GM21737 (cell line): Measurements from ENCODE around the gene CIC.
A peak's percentile ranks its signal among the peaks of the same experiment; 100 is the strongest.

Experiments used
- ATAC-seq: cut with Tn5 transposase; IDR thresholded peaks from one replicate; pipeline ENCODE4 v1.9.1; 2021; ENCODE audit warnings: mild to moderate bottlenecking, moderate library complexity; ENCODE audit not compliant: unreplicated experiment

CIC gene

DNA sequence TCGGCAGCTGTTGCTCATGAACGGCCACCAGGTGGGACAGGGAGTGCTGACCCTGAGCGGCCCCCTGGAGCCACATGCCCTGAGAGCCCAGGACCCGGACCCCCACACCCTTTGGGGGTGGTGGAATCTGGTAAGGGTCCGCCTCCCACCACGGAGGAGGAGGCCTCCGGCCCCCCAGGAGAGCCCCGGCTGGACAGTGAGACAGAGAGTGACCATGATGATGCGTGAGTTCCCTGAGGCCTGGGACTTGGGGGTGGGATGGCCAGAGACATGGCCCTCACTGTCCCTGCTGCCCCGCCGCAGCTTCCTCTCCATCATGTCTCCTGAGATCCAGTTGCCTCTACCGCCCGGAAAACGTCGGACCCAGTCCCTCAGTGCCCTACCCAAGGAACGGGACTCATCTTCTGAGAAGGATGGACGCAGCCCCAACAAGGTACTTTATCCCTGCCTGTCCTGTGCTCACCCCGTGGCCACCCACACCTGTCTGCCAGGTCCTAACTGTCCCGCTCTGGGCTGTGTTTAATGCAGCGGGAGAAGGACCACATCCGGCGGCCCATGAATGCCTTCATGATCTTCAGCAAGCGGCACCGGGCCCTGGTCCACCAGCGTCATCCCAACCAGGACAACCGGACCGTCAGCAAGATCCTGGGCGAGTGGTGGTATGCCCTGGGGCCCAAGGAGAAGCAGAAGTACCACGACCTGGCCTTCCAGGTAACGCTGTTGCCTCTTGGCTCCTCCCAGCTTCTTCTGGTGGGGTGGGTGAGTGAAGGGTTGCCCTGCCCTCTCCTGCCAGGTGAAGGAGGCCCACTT is 18.2 kb downstream of the CIC start:
- ATAC-seq: no peak

GRCh38 chr19:42287827-42288107 is 18.7 kb downstream of the CIC start:
- ATAC-seq: no peak

- no peak for ATAC-seq
These were observed 19.3 kb downstream of the CIC start for GRCh38 chr19:42288387-42288786.

- no peak for ATAC-seq
These were observed 20.0 kb downstream of the CIC start for GRCh38 chr19:42288881-42289555.

- no peak for ATAC-seq
These were observed 20.5 kb downstream of the CIC start for GRCh38 chr19:42289556-42290041.

- no peak for ATAC-seq
These were observed 21.1 kb downstream of the CIC start for GRCh38 chr19:42290136-42290522.

GRCh38 chr19:42290523-42291434 is 21.7 kb downstream of the CIC start:
- ATAC-seq: no peak

- ATAC-seq: no peak
These were observed 22.4 kb downstream of the CIC start for GRCh38 chr19:42291435-42291810.

DNA sequence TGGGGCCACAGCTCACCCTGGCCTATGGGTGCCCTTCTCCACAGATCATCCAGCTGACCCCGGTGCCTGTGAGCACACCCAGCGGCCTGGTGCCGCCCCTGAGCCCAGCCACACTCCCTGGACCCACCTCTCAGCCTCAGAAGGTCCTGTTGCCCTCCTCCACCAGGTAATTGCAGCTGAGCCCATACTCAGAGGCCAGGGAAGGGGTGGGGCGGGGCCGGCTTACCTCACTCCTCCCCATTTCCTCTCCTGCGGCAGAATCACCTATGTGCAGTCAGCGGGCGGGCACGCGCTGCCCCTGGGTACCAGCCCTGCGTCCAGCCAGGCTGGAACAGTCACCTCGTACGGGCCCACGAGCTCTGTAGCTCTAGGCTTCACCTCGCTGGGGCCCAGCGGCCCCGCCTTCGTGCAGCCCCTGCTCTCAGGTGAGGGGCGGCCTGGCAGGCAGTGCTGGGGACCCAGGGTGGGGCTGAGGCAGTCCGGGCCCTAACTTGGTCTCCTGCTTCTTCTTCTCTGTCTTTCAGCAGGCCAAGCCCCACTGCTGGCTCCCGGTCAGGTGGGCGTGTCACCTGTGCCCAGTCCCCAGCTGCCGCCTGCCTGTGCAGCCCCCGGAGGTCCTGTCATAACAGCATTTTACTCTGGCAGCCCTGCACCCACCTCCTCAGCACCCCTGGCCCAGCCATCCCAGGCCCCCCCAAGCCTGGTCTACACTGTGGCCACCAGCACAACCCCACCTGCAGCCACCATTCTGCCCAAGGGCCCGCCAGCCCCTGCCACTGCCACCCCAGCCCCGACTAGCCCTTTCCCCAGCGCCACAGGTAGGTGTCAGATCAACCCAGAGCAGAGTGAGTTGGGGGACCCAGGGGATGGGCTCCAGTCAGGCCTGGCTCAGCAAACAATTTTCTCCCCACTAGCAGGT is 23.2 kb downstream of the CIC start:
- no peak for ATAC-seq

DNA sequence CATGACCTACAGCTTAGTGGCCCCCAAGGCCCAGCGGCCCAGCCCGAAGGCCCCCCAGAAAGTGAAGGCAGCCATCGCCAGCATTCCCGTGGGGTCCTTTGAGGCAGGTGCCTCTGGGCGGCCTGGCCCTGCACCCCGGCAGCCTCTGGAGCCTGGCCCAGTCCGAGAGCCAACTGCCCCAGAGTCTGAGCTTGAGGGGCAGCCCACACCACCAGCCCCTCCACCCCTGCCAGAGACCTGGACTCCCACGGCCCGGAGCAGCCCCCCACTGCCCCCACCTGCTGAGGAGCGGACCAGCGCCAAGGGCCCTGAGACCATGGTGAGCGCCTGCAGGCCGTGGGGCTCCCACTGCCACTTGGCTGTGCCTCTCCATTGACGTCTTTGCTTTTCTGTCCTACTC is 23.9 kb downstream of the CIC start:
- ATAC-seq: no peak

DNA sequence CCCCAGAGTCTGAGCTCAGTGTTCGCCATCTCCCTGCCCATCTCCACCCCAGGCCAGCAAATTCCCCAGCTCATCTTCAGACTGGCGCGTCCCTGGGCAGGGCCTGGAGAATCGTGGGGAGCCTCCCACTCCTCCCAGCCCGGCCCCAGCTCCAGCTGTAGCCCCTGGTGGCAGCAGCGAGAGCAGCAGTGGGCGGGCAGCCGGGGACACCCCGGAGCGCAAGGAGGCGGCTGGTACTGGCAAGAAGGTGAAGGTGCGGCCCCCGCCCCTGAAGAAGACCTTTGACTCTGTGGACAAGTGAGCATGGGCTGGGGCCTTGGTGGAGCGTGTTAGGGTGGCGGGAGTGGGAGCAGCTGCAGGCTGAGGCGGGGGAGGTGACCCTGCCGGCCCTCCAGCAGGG is 24.5 kb downstream of the CIC start:
- ATAC-seq: no peak

GRCh38 chr19:42293948-42294347 is 24.9 kb downstream of the CIC start:
- ATAC-seq: no peak

DNA sequence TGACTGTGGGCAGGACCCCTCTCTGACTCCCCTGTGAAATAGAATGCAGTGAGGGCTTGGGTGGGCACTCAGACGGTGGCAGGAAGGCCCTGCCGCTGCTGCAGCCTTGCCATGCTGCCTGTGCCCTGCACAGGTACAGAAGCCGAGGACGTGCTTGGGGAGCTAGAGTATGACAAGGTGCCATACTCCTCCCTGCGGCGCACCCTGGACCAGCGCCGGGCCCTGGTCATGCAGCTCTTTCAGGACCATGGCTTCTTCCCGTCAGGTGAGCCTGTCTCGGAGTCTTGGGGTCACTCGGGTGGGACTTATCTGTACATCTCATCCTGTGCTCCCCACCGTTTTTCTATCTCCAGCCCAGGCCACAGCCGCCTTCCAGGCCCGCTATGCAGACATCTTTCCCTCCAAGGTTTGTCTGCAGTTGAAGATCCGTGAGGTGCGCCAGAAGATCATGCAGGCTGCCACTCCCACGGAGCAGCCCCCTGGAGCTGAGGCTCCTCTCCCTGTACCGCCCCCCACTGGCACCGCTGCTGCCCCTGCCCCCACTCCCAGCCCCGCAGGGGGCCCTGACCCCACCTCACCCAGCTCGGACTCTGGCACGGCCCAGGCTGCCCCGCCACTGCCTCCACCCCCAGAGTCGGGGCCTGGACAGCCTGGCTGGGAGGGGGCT is 25.6 kb downstream of the CIC start:
- ATAC-seq: no peak

GRCh38 chr19:42295342-42295741 is 26.3 kb downstream of the CIC start:
- ATAC-seq: no peak

DNA sequence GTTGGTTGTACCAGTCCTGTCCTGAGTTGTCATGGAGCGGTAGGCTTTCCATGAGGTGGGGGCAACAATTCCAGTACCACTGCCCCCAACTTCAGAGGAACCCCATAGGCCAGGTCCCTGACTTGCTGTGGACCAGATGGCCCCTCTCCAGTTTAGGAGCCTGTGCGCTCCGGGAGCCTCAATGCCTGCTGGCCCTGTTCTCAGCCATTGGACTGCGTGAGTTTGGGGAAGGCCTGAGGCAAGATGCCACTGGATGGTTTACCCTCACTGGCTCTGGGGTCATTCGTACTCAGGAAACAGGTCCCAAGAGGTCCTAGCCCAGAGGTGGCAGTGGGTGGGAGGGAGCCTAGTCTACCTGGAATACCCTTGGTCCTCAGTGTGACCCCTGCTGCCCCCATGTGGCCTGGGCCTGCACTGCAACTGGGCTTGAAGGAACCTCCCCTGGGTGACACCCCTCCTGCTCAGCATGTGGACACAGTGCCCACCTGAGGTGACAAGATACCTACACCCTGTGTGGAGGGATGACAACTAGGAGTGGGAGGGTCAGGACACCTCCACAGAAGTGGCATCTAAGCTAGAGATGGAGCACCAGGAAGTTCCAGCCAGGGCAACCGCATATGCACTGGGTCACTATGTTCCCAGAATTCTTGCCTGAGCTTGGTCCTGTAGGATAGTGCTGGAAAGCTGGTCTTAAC is 26.9 kb downstream of the CIC start:
- peak; percentile 52 for ATAC-seq

- no peak for ATAC-seq
These were observed 28.0 kb downstream of the CIC start for GRCh38 chr19:42297039-42297438.

DNA sequence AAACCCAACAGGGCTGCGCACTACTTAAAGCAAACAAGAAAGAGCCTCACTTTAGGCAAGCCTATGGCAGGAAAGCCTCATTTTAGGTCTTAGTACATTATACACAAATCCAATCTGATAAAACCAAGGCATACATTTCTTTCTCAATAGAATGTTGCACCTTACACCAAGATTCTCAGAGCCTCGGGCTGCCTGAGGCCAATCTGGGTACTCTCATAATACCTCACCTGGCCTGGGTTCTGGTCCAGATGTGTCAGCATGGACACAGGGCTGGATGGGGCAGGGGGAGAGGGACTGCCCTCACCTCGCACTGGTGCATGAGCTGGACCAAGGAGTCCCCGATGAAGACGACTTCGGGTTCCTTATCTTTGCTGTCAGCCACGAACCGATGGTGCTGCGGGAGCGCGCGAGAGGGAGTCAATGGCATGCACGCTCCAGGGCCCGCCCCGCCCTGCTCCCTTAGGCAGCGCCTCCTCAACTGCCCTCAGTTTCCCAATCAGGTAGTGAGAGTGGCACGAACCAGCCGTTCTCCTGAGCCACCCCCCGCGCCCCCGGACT is 32.7 kb downstream of the CIC start, which contains the start of gene PRR19:
Gene PRR19 (plus strand): TSS at position 487 of the 558 bp plus-strand sequence. CDS start 7,453 bp downstream, outside the sequence.
- ATAC-seq: no peak

DNA sequence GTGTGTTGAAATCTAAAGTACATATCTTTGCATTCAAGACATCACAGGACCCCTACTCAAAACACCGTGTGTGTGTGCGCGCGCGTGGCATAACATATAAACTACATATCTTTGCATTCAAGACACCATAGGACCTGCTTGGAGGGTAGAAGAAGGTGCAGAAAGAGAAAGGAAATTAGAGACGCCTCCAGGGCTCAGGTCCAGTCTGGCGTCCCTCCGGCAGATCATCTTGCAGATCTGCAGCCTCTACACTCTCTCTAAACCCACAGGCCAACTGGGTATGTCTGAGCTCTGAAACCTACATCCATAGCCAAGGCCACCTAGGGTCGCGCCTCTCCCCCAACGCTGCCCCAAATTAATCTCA is 34.0 kb downstream of the CIC start:
- ATAC-seq: no peak

DNA sequence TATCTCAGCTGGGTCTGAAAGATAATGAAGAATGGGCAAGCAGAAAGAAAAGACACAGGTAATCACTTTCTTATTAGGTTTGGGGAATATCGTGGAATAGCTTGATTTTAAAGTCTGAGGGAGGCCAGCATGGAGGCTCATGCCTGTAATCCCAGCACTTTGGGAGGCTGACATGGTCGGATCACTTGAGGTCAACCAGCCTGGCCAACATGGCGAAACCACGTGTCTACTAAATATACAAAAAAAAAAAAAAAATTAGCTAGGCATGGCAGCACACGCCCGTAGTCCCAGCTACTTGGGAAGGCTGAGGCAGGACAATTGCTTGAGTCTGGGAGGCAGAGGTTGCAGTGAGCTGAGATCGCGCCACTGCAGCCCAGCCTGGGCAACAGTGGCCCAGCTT is 34.8 kb downstream of the CIC start:
- no peak for ATAC-seq
